GM12878 (cell line): ENCODE measurements around the gene CAMK1.
A peak's percentile ranks its signal among the peaks of the same experiment; 100 is the strongest.

Source experiments
- CBFB ChIP-seq: IDR thresholded peaks from 2 replicates; pipeline ENCODE4 v1.6.1; 2016; ENCODE audit warnings: antibody characterized with exemption, low read depth
- CHD2 ChIP-seq: IDR thresholded peaks from 2 replicates; pipeline ENCODE4 v1.6.1; 2011; ENCODE audit warnings: low read depth, low read length, improper control_type of control experiment, borderline replicate concordance
- CREM ChIP-seq: IDR thresholded peaks from 2 replicates; pipeline ENCODE4 v1.6.1; 2014; ENCODE audit warnings: antibody characterized with exemption, low read depth
- CTCF ChIP-seq, 3 experiments: IDR thresholded peaks in 2 of 3; conservative IDR thresholded peaks in 1 of 3; 2 replicates each; pipeline ENCODE4 v1.5.1; 2011; ENCODE audit warnings: low read depth in 3 of 3, low read length in 3 of 3, mild to moderate bottlenecking in 3 of 3, control low read depth in 2 of 3, moderate library complexity in 2 of 3, inconsistent platforms in 1 of 3, mixed read lengths in 1 of 3; ENCODE audit not compliant: control insufficient read depth in 2 of 3, insufficient read depth in 1 of 3; ENCODE audit errors: extremely low read depth in 1 of 3
- EGR1 ChIP-seq, 2 experiments: IDR thresholded peaks; 1 replicate in 1 of 2; 2 replicates in 1 of 2; pipeline ENCODE4 v1.6.1; 2011 to 2012; ENCODE audit warnings: low read depth in 2 of 2, low read length in 2 of 2, borderline replicate concordance in 1 of 2, mild to moderate bottlenecking in 1 of 2, moderate library complexity in 1 of 2
- HDAC2 ChIP-seq: fragments of 200-600 bp; sonication (generic); IDR thresholded peaks from 2 replicates; pipeline ENCODE4 v1.6.1; 2017
- MTA2 ChIP-seq: fragments of 450-650 bp; IDR thresholded peaks from 2 replicates; pipeline ENCODE4 v1.6.1; 2016; ENCODE audit warnings: low read depth, mild to moderate bottlenecking, moderate library complexity
- POLR2AphosphoS5 ChIP-seq: IDR thresholded peaks from 2 replicates; pipeline ENCODE4 v1.6.1; 2011; ENCODE audit warnings: mild to moderate bottlenecking, low read length, inconsistent platforms
- REST ChIP-seq: IDR thresholded peaks from 2 replicates; pipeline ENCODE4 v1.6.1; 2012; ENCODE audit warnings: mild to moderate bottlenecking, low read depth, low read length
- SRF ChIP-seq, 2 experiments: IDR thresholded peaks; 2 replicates each; pipeline ENCODE4 v1.6.1; 2011; ENCODE audit warnings: low read depth in 2 of 2, low read length in 2 of 2, mild to moderate bottlenecking in 1 of 2, moderate library complexity in 1 of 2
- ZNF274 ChIP-seq: IDR thresholded peaks from one replicate; pipeline ENCODE4 v1.8.0; 2011; ENCODE audit not compliant: insufficient read length, insufficient read depth

- TF ChIP-seq REST = no peak
- TF ChIP-seq HDAC2 = no peak
- TF ChIP-seq MTA2 = no peak
- TF ChIP-seq CREM = no peak
- no peak for TF ChIP-seq SRF (IDR thresholded peaks at IDR 0.05; ENCODE audit: low read depth in 2 of 2, low read length in 2 of 2)
- 0 out of 2 replicates have a peak, but pooled peaks have one; percentile 61 for TF ChIP-seq POLR2AphosphoS5
- TF ChIP-seq CBFB = no peak
- no peak for TF ChIP-seq CTCF (IDR thresholded peaks at IDR 0.05 in 2 of 3, conservative IDR thresholded peaks at IDR 0.05 in 1 of 3; ENCODE audit: control insufficient read depth in 2 of 3, extremely low read depth in 1 of 3, insufficient read depth in 1 of 3, low read depth in 3 of 3, low read length in 3 of 3)
- no peak for TF ChIP-seq ZNF274
- no peak for TF ChIP-seq CHD2
- no peak for TF ChIP-seq EGR1 (IDR thresholded peaks at IDR 0.05; ENCODE audit: borderline replicate concordance in 1 of 2, low read depth in 2 of 2, low read length in 2 of 2)
Observed at GRCh38 chr3:9797196-9797945, 27.6 kb upstream of the CAMK1 start.
